CD4-positive, alpha-beta T cell treated with Interleukin-21 for 1 hour (primary cell): Measurements from ENCODE around the gene USP22.

Experiments
- DNase-seq: peaks from one replicate; pipeline ENCODE4 v3.0.0-alpha.2; 2020

The USP22 gene

DNA sequence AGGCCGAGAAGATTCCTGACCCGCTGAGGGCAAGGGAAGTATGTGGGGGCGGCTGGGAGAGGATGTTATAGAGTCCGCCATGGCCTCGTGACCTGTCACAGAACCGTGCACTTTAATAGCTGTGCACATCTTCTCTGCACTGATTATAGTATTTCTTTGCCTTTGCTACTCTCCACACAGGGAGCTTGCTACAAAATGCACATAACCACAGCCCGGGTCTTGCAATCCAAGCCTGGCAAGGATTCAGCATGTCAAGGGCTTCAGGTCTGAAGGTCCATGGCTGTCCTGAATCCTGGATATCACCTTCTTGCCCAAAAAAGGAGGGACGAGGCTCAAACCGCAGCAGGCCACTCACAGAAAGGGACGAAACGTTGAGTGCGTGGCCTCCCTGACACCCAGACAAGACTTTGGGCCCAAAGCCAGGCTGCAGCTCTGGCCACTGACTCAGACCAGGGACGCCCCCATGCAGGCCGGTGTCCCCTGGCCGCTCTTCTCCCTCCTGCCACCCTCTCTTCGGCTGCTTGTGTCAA, 43.7 kb downstream of the USP22 start:
- no peak for DNase-seq

DNA sequence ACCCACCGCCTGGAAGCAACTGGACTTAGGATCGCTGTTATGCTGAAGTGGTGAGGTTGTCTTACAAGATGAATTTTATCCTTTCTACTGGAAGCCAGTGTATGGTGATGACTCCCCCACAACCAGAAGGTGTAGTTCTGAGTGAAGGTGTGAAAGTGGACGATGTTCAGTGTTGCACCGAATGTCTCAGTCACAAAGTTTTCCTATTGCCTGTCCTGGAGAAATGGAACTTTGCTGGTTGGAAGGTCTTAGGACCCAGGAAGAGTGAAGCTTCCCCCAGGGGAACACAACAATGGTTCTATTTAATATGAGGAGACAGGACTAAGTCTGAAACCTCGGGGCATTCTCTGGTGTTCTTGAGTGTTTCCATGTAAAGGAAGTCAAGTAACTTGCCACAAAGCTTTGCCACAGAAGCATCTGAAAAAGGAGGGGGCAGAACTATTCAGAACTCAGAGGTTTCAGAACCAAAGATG, 44.2 kb downstream of the USP22 start:
- DNase-seq, result no peak

DNA sequence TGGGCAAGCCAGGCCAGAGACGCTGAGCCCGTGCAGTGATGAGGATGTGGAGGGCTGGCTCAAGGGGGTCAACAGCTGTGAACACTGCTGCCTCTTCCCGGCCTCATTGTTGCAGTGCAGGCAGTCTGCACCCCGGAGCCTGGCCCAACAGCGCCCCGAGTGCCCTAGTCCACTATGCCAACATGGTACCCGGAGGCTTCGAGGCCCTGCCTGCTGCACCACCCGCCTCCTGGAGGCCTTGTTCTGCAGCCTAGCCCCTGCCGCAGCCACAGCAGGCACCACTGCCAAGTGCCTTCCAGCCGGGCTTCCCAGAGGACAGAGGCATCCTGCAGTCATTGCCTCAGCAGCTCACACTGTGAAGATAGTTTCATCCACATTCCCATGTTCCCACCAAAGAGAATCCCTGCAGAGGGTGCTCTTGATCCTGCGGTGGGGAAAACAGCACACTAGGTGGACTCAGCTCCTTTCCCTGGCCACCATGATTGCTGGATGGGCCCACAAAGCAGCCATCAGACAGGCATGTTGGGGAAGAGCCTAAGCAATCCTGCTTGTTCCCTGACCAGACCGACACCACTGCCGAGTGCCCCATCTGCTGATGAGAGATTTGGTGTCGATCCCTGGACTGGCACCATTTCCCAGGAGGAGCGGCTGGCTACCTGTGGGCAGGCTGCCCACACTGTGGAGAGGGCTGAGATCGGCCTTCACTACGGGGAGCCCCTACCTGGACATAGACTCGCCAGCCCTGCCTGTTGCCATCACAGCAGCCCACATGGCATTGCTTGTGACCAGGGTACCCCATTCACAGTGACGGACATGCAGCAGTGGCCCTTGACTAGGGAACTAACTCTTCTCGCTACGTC, 44.9 kb downstream of the USP22 start:
- no peak for DNase-seq

DNA sequence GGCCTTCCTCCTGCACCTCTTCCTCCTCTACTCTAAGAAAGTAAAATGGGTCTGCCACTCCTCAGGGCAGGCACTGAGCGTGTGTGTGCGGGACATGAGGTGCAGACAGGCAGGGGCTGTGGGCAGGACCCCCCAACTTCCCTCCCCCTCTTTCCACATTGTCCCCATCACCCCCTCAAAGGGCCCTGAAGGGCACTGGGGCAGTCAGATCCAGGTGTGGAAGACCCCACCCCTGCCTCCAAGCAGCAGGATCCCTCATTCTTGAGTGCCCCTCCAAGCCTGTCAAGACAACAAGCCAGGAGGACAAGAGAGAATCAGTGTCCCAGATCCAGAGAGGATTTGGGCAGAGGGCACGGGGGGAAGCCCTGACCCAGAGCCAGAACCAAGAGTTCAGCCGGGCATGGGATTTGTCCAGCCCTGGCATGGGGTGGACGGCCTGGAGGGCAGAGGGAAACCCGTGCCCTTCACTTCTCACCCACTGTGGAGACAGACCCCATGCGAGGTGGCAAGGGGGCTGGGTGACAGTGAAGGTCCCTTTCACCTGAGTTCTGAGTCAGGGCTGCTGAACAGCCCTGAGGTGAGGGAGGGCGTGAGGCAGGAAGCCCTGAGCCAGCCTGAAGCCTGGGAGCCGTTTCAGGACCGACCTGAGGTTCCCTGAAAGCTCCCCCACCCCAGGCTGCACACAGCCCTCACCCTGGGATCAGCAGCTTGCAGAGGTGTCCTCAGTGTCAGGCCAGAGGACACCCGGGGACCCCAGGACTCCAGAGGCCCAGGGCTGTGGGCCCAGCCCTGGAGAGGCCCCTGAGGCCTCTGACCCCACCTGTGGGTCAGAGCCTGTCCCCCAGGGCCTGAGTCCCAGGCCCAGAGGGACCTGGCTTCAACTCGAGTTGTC, 45.8 kb downstream of the USP22 start:
- no peak for DNase-seq

DNA sequence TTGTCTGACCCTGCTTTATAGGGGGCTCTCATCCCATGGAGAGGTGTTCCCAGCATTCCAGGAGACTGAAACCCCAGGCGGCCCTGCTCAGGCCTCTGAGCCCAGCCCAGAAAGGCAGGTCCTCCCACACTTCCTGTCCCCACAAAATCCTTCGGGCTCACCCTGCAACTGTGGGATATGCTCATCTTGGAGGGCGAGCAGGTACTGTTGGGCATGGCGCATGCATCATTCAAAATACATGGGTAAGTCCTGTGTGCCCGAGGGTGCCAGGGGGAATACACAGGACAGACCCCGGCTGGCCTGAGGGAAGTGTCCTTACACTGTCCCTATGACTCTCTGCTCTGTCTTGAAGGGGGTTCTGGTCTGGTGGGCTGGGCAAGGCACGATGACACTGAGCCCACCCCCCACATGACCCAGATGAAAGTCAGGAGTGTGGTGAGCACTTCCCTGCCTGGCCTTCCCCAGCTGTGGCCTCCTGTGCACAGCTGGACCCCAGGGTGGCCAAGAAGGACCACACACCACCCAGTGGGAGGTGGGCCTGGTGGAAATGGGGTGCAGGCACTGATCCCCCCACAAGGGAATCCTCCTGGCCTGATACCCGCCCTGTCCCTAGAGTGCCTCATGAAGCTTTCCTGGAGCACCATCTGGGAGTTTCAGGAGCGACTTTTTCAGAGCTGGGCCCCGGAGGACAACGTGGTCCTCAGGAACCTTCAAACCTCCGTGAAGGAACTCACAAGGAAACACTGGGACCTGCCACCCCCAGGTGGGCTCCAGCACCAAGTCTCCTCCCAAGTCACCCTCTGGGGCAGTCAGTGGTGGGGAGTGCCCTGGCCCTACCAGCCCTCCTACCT, 46.7 kb downstream of the USP22 start:
- no peak for DNase-seq

DNA sequence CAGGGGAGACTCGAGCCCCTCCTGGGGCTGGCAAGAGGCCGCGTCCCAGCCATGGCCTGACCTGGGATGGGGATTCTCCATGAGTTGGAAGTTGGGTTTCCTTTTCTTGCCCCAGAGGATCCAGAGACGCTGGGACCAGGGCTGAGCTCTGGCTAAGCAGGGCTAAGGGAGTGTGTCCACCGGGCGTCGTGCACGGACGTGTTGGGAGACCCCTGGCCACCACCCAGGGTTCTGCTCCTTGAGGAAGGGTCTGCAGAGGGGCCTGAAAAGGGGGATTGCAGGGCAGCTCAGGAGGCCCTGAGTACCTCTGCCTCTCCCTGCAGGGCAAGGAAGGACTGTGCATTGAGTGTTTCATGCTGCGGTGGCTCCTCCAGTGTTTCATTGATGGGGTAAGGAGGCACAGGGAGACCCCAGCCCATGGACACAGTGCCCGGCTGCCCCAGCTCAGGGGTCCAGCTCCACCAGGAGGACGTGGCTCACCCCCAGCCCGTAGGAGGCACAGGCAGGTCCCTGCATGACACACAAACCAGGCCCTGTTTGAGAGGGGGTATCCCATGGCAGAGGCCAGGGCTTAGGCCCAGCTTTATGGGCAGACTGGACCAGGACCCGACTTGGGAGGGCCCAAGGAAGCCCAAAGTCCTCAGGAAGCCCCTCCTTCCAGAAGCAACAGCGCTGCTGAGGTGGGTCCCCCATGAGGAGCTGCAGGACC, 47.5 kb downstream of the USP22 start:
- DNase-seq, result no peak

DNA sequence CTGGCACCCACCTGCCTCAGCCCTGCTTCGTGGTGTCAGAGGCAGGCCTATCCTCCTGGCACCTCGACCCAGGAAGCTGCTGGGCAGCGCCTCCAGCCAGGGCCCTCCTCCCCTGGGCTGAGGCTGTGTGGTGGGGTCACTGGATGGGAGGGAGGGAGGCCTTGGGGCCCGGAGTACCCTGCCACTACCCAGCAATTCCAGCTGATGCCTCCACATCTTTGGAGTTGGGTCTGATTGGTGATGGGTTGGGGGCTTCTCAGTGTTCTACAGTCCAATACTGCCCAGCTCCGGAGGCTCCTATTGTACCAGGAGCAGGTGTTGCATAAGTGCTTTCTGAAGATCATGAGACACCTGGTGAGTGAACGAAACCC, 48.0 kb downstream of the USP22 start:
- no peak for DNase-seq

DNA sequence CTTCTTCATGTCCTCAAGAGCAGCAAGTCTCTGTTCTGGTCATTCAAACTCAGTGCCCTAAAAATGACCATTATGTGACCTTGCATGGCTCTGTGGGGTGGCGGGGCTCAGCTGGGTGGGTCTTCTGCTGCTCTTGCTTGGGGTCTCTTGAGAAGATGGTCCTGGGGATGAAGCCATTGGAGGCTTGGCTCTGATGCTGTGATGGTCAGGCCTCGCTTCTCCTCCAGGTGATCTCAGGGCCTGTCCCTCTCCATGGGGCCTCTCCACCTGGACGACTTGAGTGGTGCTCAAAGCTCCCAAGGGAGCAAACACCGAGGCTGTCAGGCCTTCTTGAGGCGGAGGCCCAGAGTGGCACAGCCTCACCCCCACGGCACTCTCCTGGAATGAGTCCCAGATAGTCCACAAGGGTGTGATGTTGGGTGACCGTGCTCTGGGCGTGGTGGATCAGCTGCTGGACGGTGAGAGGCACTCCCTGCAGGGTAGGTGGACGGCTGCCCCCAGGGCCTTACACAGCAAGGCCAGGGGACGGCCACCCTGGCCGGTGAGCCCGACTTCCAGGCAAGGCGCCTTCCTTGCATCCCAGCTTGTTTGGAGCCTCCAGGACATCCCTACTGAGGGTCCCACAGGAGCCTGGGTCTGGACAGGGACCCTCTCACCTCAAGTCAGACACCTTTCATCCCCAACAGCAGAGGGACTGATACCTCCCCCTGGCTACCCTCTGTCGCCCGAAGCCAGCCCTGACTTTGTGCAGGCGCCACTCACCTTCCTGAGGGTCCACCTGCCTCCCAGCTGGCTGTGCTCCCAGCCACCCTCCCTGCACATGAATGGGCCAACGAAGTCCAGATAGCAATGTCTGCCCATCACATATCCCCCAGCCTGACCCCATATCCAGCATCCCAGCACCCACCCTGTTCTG, 48.7 kb downstream of the USP22 start:
- DNase-seq, result no peak

DNA sequence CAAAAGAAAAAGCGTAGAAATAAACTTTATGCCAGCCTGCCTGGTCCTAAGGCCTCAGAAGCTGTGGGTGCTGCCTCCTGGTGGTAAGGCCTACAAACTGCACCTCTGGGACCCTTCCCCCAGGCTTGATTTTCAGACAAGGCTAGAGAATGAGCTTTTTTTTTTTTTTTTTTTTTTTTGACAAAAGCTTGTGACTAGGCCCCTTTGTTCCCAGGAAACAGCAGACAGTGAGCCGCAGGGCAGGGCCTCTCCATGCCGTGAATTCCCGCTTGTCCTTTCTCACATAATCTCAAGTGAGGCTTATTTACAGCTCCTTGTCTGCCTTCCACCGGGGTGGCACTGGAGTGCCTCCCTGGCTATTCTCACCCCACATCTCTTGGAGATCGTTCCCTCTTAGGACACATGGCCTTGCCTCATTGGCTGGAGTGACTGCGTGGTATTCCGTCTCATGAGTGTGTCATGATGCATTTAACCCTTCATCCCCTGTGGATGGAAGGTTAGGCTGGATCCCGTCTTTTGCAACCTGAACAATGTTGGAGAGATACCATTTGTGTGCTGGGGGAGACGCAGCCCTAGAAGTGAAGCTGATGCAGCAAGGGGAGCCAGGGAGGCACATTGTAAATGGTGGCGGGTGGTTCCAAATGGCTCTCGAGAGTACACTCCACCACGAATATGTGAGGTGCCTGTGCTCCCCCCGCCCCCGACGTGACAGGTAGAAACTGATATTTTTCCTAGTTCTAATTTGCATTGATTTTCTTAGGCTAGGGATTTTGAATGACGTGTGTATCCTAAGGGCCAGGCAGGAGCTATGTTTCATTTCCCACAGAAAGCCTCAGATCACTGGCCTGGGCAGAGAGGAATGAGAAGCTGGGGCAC, 49.6 kb downstream of the USP22 start:
- DNase-seq, result peak; percentile 71

DNA sequence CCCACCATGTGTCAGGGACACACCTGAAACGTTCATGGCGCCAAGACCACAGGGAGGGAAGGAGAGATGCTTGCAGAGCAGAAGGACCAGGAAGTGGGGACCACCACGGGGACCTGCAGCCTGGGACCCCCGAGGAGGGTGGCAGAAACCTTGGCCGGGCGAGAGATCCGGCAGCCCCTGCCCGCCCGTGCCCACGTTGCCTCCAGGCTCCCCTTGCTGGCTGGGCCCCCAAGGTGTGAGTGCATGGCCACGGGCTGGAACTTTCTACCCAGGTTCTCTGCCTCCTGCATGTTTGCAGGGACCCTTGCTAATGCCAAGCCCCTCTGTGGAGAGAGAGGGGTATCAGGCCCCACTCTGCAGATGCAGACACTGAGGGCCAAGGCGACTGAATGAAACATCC, 50.4 kb downstream of the USP22 start:
- no peak for DNase-seq

DNA sequence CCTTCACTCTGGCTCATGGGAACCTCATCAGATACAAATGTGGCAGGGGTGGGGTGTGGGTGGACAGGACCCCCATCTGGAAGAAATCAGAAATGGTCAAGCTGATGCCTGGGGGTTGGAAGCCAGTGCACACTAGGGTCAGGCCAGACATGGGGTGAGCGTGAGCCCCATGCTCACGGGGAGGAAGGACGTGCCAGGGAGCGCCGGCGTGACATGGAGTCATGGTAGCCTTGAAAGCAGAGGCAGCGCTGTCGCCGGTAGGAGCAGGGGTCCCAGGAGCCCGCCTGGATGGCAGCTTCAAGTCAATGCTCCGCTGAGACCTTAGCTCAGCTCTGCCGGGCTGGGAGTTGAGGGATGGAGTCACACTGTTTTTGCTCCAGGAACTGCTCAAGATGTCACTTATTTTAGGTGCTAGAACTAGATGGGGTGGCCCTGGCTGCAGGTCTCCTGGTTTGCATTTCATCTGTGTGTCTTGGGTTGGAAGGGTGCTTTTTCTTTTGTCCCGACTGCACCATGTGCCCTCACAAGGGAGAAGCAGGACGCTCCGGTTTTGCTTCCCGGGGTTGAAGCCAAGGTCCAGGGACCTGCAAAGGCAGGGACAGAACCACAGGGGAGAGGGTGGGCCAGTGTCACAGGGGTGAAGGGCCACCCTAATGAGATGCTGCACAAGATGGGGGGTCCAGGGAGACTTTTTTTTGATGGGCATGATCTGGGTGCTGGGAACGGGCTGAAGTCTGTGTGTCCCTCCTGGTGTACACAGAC, 51.4 kb downstream of the USP22 start:
- no peak for DNase-seq

DNA sequence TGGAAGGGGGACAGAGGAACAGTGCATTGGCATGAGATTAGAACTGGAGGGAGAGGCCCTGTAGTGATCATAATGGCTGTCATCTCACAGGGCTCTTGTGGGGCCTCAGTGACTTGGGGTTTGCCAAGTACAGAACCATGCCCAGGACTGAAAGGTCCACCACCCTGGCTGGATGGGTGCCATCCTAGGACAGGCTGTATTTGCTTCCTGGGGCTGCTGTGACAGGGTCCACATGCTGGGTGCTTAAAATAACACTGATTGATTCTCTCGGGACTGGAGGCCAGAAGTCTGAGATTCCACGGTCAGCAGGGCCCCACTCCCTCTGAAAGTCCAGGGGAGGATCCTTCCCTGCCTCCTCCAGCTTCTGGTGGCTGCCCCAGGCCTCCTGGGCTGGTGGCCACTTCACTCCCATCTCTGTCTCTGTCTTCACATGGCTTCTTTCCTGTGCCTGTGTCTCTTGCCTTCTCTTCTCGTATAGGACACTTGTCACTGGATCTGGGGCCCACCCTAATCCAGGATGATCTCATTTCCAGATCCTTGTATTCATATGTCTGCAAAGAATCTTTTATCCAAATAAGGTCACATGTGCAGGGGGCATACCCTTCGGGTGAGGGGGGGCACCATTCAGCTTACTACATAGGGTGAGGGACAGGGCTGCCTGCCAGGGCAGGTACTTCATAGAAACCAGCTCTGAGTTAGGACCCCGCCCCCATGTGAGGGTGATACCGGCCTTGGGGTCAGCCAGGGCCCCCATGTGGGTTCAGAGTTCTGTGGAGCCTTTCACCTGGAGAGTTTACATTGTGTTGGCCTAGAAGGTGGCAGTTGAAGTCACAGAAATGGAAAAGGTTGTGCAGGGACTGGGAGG, 52.6 kb downstream of the USP22 start:
- no peak for DNase-seq

DNA sequence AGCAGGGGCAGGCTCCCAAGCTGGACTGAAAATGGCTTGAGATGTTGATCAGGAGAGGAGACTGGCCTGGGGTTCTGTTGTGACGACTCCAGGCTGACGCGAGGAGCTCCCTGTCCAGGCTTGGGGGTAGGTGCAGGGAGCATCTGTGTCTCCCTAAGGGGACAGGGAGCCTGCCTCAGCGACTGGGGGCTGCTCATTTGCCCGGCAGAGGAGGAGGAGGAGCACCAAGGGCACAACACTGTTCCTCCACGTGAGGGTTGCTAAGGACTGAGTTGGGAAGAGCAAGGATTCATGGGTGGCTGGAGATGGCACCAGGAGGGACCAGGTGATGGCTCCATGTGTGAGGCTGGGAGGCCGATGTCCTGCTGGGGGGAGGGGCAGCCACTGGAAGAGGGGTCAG, 53.3 kb downstream of the USP22 start:
- no peak for DNase-seq

DNA sequence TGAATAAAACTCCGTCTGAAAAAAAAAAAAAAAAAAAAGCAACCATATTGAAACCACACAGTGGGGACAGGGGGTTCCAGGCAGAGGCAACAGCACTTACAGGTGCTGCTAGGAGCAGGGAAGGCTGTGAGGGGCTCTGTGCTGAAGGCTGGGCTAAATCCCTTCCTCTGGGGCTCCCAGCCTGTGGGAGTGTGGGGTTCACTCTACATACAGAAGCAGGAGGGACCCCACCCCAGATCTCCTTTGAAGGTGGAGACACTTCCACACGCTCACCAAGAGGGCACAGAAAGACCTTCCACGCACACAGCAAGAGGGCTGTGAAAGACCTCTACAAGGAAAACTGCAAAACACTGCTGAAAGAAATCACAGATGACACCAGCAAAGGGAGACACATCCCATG, 53.9 kb downstream of the USP22 start:
- DNase-seq, result no peak

DNA sequence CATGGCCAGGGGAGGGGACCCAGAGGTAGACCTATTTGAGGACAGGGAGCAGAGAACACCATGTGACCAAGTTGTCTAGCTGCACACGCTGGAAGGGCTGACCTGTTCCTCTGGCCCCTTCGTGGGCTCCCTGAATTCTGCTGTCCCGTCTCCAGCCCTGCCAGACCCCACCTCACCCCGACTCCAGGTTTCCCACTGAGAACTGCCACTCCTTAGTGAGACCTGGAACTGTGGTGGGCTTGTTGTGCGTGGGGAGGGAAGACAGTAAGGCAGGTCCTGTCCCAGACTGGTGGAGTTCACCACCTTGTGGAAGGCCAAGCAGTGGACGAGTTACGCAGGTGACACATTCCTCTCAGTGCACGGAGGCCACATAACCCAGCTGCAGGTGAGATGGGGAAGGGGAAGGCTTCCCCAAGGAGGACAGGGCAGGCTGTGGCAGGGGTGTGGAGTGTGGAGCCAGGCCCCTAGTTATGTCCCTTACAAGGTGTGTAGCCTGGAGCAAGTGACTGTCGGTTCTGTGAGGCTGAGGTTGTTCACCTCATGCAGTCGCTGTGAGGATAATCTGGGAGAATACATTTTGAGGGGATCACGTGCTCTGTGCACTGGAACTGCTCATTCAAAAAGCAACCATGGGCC, 54.7 kb downstream of the USP22 start:
- no peak for DNase-seq

DNA sequence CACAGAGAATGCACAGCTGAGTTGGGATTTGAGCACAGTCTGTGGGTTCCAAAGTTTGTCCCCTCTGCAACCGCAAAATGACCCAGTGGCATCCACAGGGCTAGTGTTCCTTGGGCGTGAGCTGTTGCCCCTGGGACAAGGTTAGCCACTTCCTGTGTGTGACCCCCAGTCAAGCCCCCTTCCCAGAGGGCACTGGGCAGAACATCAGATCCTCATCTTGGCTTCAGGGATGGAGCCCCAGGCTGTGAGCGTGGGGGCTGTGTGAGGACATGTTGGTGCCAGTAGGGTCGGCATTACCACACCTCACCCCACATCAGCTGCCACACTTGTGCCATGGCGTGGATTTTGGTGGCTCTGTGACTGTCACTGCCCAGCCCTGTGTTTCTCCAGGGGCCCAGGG, 55.3 kb downstream of the USP22 start:
- DNase-seq, result no peak

DNA sequence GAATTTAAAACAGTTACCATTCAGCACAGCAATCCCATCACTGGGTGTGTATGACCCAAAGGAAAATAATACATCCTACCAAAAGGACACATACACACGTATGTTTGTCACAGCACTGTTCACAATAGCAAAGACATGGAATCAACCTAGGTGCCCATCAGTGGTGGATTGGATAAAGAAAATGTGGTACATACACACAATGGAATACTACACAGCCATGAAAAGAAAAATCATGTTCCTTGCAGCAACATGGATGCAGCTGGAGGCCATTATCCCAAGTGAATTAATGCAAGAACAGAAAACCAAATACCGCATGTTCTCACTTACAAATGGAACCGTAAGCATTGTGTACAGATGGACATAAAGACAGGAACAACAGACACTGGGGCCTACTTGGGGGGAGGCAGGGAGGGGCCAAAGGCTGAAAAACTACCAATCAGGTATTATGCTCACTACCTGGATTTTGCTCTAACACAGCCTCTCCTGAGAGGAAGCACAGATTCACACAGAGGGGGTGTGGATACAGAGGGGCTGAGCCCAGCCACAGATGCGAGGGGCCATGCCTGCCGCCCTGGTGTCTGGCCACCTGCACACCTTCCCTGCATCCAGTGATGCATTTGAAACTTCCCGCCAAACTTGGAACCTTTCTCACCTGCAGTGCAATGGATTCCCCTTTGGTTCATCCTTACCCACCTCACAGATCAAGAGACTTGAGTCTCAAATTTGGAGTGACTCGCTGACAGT, 55.9 kb downstream of the USP22 start:
- no peak for DNase-seq
